ENCODE measurements around the gene SMAD2.

Gene SMAD2

GRCh38 chr18:47932190-47932589 is 1.7 kb upstream of the SMAD2 start:
- DNase-seq (ENCODE audit: low read depth in 2 of 2), result no peak

GRCh38 chr18:47931718-47932103 is 1.3 kb upstream of the SMAD2 start:
- DNase-seq (ENCODE audit: low read depth in 2 of 2), result no peak

DNA sequence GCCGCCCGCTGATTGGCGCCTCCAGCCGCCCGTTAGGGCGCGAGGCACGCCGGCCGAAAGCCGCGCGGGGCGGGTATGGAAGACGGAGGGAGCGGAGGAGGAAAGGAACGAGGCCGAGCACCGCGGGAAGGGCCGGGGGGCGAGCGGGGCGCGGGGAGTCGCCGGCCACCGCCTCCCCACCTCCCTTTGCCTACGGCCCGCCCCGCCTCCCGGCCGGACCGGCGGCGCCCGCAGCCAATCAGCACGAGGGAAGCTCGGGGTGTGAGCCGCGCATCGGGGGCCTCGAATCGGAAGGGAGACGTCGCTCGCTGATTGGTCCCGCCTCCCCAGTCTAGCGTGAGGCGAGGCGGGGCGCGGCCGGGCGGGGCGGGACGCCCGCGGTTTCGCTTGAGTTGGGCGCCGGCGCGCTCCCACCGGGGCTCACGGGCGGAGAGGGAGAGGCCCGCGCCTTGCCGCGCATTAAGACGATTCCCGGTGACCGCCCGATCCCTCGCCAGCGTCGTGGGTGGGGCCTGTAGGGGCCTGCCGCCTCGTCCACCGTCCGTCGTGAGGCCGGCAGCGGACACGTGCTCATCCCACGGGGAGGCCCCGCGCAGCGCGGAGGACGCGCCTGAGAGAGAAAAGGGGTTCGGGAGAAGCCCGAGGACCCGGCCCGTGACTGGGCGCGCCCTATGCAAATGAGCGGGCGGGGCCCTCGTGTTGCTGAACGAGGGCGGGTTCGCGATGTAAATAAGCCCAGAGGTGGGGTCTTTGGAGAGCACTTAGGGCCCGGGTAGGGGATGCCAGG is 665 bp upstream of the SMAD2 start:
- peak; percentile 93 for DNase-seq (ENCODE audit: low read depth in 2 of 2)

DNA sequence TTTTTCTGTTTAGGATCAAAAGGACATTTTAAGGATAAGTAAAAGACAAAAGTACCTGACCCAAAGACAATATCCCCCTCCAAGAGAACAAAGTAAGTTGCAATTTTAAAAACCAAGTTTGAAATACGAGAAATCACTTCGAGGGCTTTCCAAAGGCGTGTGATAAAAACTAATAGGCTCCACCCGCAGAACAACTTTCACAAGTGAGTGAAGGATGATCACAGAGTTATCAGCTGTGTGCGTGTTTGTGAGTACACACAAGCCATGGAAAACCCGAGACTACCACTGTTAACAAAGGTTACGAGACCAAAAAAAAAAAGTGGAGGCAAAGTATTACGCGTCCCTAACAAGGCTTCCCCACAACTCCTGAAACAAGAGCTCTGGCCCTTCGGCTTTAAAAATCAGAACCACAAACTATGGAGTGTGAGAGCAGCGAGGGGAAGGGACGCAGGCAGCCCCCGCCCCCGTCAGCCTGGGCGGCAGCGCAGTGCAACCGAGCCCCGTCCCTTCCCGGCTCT is 719 bp downstream of the SMAD2 start:
- no peak for DNase-seq (ENCODE audit: low read depth in 2 of 2)

DNA sequence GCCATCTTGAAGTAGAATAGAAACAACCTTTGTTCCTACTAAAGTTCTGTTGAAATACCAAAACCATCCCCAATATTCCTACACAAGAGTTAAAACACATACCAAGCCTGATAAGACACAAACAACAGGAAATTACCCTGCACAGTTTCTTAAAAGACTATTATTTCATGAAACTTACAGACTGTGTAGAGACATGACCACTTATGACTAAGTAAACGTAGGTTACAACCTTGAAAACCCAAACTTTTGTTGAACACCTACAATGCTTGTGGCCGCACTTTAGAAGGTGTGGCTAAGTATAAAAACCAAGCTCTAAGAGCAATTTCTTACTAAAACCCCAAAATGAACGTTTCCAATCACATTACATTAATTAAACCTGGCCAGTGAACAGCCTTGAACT is 2.0 kb downstream of the SMAD2 start:
- DNase-seq (ENCODE audit: low read depth in 2 of 2), result no peak

- no peak for DNase-seq (ENCODE audit: low read depth in 2 of 2)
These were observed 4.2 kb downstream of the SMAD2 start for GRCh38 chr18:47926101-47926850.

GRCh38 chr18:47919916-47920315 is 10.5 kb downstream of the SMAD2 start:
- no peak for DNase-seq (ENCODE audit: low read depth in 2 of 2)

GRCh38 chr18:47917923-47918610 is 12.4 kb downstream of the SMAD2 start:
- DNase-seq (ENCODE audit: low read depth in 2 of 2), result no peak

GRCh38 chr18:47915930-47916329 is 14.5 kb downstream of the SMAD2 start:
- DNase-seq (ENCODE audit: low read depth in 2 of 2), result no peak

GRCh38 chr18:47915229-47915628 is 15.2 kb downstream of the SMAD2 start:
- no peak for DNase-seq (ENCODE audit: low read depth in 2 of 2)

- no peak for DNase-seq (ENCODE audit: low read depth in 2 of 2)
These were observed 17.5 kb downstream of the SMAD2 start for GRCh38 chr18:47912794-47913585.

GRCh38 chr18:47912343-47912742 is 18.1 kb downstream of the SMAD2 start:
- no peak for DNase-seq (ENCODE audit: low read depth in 2 of 2)

GRCh38 chr18:47911877-47912276 is 18.6 kb downstream of the SMAD2 start:
- no peak for DNase-seq (ENCODE audit: low read depth in 2 of 2)

- no peak for DNase-seq (ENCODE audit: low read depth in 2 of 2)
These were observed 21.0 kb downstream of the SMAD2 start for GRCh38 chr18:47909484-47909883.

DNA sequence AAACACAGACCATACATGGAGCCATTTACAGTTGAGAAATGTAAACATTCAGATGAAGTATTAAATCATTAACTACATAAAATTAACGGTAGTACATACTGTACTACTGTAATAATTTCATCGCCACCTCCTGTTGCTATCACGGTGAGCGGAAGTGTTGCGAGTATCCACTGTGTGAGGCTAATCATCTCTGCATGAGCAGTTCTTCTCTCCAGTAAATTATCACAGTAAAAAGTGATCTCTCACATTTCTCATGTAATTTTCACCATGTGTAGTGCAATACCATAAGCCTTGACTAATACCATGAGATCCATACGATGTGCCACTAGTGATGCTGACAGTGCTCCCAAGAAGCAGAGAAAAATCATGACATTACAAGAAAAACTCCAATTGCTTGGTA is 21.9 kb downstream of the SMAD2 start:
- DNase-seq (ENCODE audit: low read depth in 2 of 2), result no peak

- no peak for DNase-seq (ENCODE audit: low read depth in 2 of 2)
These were observed 24.1 kb downstream of the SMAD2 start for GRCh38 chr18:47906408-47906807.

DNA sequence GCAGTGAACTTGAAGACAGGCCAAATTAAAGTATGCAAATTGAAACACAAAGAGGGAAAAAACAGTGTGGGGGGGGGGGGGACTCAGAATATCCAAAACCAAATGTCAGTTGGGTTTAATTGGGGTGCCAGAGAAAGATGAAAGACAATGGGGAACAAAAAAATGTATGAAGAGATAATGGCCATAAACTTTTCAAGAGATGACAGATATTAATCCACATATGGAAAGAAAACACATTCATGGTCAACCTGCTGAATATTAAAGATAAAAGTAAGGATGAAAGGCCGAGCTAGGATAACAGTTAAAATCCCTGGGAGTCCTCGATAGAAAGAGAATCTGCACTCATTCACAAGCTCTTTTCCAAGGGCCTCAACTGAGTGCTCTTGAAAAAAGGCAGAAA is 26.6 kb downstream of the SMAD2 start:
- DNase-seq (ENCODE audit: low read depth in 2 of 2), result no peak

- DNase-seq (ENCODE audit: low read depth in 2 of 2), result no peak
These were observed 28.7 kb downstream of the SMAD2 start for GRCh38 chr18:47901624-47902362.

DNA sequence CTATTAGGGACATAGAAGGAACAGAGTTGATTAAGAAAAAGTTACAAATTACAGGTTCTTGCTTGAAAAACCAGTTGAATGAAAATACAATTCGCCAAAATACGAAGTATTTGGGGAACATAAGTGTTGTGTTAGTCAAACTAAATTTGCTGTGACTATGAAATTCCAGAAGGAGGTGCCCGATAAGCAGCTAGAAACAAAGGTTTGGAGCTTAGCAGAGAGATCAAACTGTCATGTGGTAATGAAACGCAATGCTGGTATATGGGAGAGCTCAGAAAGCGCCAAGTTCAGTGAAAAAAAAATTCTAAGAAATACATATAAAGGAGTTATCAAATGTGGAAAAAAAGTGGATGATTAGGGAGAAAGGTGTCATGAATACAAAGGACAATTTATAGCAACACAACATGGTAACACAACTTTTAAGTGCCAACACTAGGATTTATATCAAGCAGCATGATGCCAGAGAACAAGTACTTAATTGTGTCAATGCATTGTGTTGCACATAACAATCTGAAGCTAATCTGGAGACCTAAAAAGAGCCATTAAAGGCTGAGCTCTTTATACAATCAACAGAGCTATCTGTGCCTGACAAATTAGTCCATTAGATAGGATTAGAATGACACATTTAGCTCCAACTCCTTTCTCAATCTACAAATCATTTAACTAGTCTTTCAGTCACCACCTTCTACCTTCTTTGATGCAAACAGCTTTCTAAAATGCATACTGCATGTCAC is 31.2 kb downstream of the SMAD2 start:
- no peak for DNase-seq (ENCODE audit: low read depth in 2 of 2)

DNA sequence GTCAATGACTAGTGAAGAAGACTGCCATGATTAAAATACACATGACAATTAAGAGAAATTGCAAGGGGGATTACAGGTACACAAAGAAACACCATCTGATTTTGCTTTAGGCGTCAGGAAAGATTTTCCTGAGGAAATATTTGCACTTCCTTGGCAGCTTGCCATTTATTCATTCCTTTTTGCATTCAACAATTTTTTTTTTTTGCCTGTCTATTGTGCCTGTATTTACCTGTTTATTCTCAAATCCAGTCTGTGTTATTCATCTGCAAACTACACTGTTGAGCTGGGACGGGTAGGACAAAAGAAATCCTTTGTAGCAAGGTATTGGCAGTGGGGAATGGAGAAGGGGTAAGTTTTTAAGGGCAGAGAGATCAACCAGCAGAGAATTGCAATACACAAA is 31.8 kb downstream of the SMAD2 start:
- no peak for DNase-seq (ENCODE audit: low read depth in 2 of 2)

All from stimulated activated CD4-positive, alpha-beta T cell treated with anti-CD3 and anti-CD28 coated beads, Interleukin-15, amount 100 ng/mL, for 48 hours (primary cell).